Testis (tissue), 3 donors: ENCODE data around the gene PDILT. TPM values are rescaled to one million over a fixed set of nuclear protein-coding genes. Genes with fewer than 3 reads are reported as not detected.

Experiments
- DNase-seq: peaks from one replicate; pipeline ENCODE4 v3.0.0-alpha.2; 2019
- H3K27ac ChIP-seq, 2 donors: fragments of 200-600 bp; sonication (generic); one replicate each; pipeline ENCODE4 v1.5.1; 2019
- H3K27me3 ChIP-seq: fragments of 200-600 bp; sonication (generic); one replicate; pipeline ENCODE4 v1.5.1; 2019
- H3K36me3 ChIP-seq: fragments of 200-600 bp; sonication (generic); one replicate; pipeline ENCODE4 v1.5.1; 2017; ENCODE audit warnings: low read depth; ENCODE audit errors: missing control alignments
- H3K4me1 ChIP-seq: fragments of 200-600 bp; sonication (generic); one replicate; pipeline ENCODE4 v1.5.1; 2019
- H3K4me3 ChIP-seq, 2 donors: fragments of 200-600 bp; sonication (generic); one replicate each; pipeline ENCODE4 v1.5.1; 2017 to 2019
- H3K9me3 ChIP-seq: fragments of 200-600 bp; sonication (generic); one replicate; pipeline ENCODE4 v1.5.1; 2017
- CTCF ChIP-seq, 3 experiments: fragments of 450-650 bp in 2 of 3; fragments of 200-600 bp in 1 of 3; sonication (generic) in 1 of 3; IDR thresholded peaks; one replicate each; pipeline ENCODE4 v1.5.1; 2016 to 2019; ENCODE audit warnings: antibody characterized with exemption in 3 of 3, mild to moderate bottlenecking in 2 of 3, moderate library complexity in 1 of 3
- POLR2A ChIP-seq: fragments of 450-650 bp; IDR thresholded peaks from one replicate; pipeline ENCODE4 v1.6.1; 2017; ENCODE audit warnings: antibody characterized with exemption, mild to moderate bottlenecking, moderate library complexity
- WGBS, 2 donors: methylation state at CpG; one replicate each; pipeline ENCODE4 v1.1.5; 2018; 5-methylcytosine and 5-hydroxymethylcytosine counted together
- intact Hi-C: fragments of 100-400 bp; cut with DNase I; formaldehyde crosslinking; loops from one replicate; pipeline ENCODE4 v1.15.1; 2023; ENCODE audit warnings: low total_unique reads
- polyA plus RNA-seq: library from polyadenylated mRNA; stranded (reverse); fragments of 350-450 nt; fragmentation: Illumina TruSeq; extraction: RNeasy Lipid Tissue Mini Kit (QIAGEN cat#74804); gene quantifications from one replicate; pipeline ENCODE4 v1.2.3, GENCODE V29; 2014; ENCODE audit warnings: low read depth, low replicate concordance; ENCODE audit not compliant: insufficient read depth
- total RNA-seq, 2 donors: library from RNA; depleted of rRNA; stranded (reverse); fragments of >200 nt; gene quantifications; one replicate each; pipeline ENCODE4 v1.2.3, GENCODE V29; 2016

PDILT gene
- total and polyA plus RNA-seq, 3 donors from 2014 or later: 5.8 to 26.8 (median 10.1) TPM

DNA sequence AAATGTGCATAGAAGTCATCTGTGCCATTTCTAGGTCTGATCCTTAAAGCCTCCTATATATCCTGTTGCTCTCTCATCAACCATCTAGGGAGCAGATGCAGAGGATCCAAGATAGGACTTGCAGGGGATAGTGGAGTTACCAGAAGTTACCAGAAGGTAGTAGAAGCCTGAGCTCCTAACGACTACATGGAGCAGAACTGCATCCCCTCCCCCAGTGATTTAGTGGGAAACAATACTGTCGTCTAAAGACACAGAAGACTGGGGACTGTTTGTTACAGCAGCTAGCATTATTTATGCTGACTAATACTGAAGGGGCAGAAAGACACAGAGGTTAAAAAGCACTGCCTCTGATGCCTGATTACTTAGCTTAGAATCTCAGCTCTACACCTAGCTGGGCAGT, 93.0 kb downstream of the PDILT start:
- Histone ChIP-seq H3K36me3 (no peaks in the 10 kb centered on the region), H3K27ac (no peak overlapping the region), H3K4me3 (no peak overlapping the region), H3K9me3 (no peaks in the 10 kb centered on the region), H3K4me1 (no peaks in the 10 kb centered on the region), H3K27me3 (no peaks in the 10 kb centered on the region)
- no peak for DNase-seq
- 70 to 76% methylated on average over 2 of the region's 2 CpGs for WGBS, 2 donors
- intact Hi-C loops: no loop called here
- TF ChIP-seq POLR2A (no peak), CTCF (IDR thresholded peaks at IDR 0.05) (no peak)

DNA sequence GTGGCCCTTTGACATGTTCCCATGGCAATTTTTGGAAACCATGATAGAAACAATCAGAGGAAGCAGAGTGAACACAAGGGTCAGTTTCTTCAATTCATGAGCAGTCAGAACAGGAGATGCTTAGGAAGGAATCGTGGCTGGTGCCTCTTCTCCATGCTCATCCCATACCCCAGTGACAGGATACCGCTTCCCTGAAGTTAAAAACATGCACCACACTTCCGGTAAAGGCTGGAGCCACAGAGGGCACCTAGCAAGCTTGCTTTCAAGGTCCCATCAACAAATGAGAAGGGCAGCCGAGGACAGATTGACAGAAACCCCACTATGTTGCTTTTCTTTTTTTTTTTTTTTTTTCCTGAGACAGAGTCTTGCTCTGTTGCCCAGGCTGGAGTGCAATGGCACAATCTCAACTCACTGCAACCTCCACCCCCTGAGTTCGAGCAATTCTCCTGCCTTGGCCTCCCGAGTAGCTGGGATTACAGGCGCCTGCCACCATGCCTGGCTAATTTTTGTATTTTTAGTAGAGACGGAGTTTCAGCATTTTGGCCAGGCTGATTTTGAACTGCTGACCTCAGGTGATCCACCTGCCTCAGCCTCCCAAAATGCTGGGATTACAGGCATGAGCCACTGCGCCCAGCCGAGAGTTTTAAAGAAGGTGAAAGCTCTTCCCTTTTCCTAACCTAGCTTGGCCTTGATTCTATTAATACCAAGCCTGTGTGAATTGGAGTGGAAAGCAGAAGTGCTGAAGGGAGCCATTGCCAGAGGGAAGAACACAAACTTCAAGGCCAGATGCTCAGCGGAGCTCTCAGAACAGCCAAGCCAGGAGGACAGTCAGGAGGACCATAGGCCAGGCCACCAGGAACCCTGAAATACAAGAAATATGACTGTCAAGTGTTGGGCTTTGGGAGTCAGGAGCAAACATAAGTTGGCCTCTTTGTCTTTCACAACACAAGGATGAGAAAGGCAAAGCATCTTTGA, 93.8 kb downstream of the PDILT start:
- no peaks in the 10 kb centered on the region for H3K27me3 ChIP-seq
- no peak overlapping the region for H3K27ac ChIP-seq
- TF ChIP-seq POLR2A (no peak), CTCF (IDR thresholded peaks at IDR 0.05) (no peak)
- no peaks in the 10 kb centered on the region for H3K9me3 ChIP-seq
- H3K4me3 ChIP-seq: no peak overlapping the region
- 87 to 90% methylated on average over 11 of the region's 11 CpGs for WGBS, 2 donors
- no peaks in the 10 kb centered on the region for H3K4me1 ChIP-seq
- intact Hi-C loops: no loop called here
- DNase-seq: no peak
- no peaks in the 10 kb centered on the region for H3K36me3 ChIP-seq

GRCh38 chr16:20309786-20310185, 94.8 kb downstream of the PDILT start:
- intact Hi-C loops: no loop called here
- no peaks in the 10 kb centered on the region for H3K36me3 ChIP-seq
- H3K27ac ChIP-seq: no peak overlapping the region
- no peaks in the 10 kb centered on the region for H3K4me1 ChIP-seq
- WGBS, 2 donors: 80 to 95% methylated on average over 5 to 6 of the region's 6 CpGs
- H3K9me3 ChIP-seq: no peaks in the 10 kb centered on the region
- TF ChIP-seq CTCF (IDR thresholded peaks at IDR 0.05) (no peak), POLR2A (no peak)
- no peak overlapping the region for H3K4me3 ChIP-seq
- DNase-seq: no peak
- H3K27me3 ChIP-seq: no peaks in the 10 kb centered on the region

Other genes starting within 250 kb of the PDILT start
- under 1 TPM; 0.31 to 0.56 TPM for gene GP2, start 77.2 kb downstream of the PDILT start, total RNA-seq
- 0.45 TPM for gene GP2, start 77.2 kb downstream of the PDILT start, polyA plus RNA-seq
- gene UMOD, start 52.0 kb downstream of the PDILT start, total RNA-seq: 1 to 10 TPM in 1 of 2 donors, under 1 TPM in 1; 0.43 to 3.8 TPM
- 0.99 TPM for gene UMOD, start 52.0 kb downstream of the PDILT start, polyA plus RNA-seq
- gene ACSM5, start 4.8 kb upstream of the PDILT start, total RNA-seq: 1 to 10 TPM; 5.3 to 5.6 TPM
- 2.4 TPM for gene ACSM5, start 4.8 kb upstream of the PDILT start, polyA plus RNA-seq
- under 1 TPM in 1 of 2 donors, not detected in 1; 0.12 TPM for gene ACSM2A, start 46.8 kb upstream of the PDILT start, total RNA-seq
- 0.28 TPM for gene ACSM2A, start 46.8 kb upstream of the PDILT start, polyA plus RNA-seq
- under 1 TPM; 0.37 to 0.94 TPM for gene ACSM2B, start 171.6 kb upstream of the PDILT start, total RNA-seq
- 0.54 TPM for gene ACSM2B, start 171.6 kb upstream of the PDILT start, polyA plus RNA-seq